GM21526 (cell line): Measurements from ENCODE around the gene HGS.
A peak's percentile ranks its signal among the peaks of the same experiment; 100 is the strongest.

Source experiments
- ATAC-seq: cut with Tn5 transposase; IDR thresholded peaks from one replicate; pipeline ENCODE4 v1.9.1; 2021; ENCODE audit warnings: moderate library complexity; ENCODE audit not compliant: unreplicated experiment, low FRiP score

HGS gene, protein sequence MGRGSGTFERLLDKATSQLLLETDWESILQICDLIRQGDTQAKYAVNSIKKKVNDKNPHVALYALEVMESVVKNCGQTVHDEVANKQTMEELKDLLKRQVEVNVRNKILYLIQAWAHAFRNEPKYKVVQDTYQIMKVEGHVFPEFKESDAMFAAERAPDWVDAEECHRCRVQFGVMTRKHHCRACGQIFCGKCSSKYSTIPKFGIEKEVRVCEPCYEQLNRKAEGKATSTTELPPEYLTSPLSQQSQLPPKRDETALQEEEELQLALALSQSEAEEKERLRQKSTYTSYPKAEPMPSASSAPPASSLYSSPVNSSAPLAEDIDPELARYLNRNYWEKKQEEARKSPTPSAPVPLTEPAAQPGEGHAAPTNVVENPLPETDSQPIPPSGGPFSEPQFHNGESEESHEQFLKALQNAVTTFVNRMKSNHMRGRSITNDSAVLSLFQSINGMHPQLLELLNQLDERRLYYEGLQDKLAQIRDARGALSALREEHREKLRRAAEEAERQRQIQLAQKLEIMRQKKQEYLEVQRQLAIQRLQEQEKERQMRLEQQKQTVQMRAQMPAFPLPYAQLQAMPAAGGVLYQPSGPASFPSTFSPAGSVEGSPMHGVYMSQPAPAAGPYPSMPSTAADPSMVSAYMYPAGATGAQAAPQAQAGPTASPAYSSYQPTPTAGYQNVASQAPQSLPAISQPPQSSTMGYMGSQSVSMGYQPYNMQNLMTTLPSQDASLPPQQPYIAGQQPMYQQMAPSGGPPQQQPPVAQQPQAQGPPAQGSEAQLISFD

DNA sequence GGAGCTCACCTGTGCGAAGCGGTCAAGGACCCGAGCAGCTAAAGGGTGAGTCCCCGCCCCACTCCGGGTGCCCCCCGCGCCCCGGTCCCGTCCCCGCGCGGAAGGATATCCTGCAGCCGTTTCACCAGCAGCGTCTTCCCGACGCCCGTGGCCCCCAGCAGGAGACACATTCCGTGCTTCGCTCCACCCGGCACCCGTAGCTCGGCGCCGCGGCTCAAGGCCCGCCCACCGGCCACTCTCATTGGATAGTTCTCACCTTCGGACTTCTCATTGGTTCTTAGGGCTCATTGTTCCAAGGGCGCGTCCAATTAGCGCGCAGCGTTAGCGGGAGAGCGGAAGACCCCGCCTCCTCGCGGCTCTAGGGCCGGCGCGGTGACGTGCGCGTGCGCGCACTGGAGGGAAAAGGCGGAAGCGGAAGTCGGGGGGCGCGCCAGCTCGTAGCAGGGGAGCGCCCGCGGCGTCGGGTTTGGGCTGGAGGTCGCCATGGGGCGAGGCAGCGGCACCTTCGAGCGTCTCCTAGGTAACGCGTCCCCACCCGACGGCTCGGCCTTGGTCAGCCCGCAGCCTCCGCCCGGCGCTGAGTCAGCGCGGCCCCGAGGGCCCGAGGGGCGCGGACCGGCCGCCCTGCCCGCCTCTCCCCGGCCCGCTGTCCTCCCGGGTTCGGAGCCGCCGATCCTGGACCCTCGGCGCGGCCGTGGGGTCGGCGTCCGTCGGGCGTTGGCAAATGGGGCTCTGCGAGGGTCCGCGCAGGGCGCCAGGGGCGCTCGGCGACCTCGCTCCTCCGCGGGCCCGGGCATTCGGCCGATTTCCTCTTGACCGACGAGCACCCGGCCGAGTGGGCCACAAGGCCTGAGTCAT lies at the start of gene HGS, which contains the start of gene ARL16:
HGS (plus strand) TSS at position 428 of the 858 bp plus-strand sequence; CDS start at position 484, 56 bp downstream.
ARL16 (minus strand) TSS at position 214 of the 858 bp plus-strand sequence; CDS start at position 170, 44 bp downstream.
- peak; percentile 86 for ATAC-seq

DNA sequence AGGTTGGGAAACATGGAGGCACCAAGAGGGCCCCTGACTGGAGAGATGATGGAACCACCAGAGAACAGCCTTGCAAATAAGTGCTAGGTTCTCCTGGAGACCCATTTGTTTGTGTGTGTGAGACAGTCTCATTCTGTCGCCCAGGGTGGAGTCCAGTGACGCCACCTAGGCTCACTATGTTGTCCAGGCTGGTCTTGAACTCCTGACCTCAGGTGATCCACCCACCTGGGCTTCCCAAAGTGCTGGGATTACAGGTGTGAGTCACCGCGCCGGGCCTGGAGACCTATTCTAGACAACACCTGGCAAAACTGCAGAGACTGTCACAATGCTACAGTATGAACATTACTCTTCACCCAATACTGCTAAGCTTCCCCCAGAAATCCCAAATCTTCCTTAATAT lies 48.4 kb upstream of the HGS start:
- ATAC-seq = no peak

DNA sequence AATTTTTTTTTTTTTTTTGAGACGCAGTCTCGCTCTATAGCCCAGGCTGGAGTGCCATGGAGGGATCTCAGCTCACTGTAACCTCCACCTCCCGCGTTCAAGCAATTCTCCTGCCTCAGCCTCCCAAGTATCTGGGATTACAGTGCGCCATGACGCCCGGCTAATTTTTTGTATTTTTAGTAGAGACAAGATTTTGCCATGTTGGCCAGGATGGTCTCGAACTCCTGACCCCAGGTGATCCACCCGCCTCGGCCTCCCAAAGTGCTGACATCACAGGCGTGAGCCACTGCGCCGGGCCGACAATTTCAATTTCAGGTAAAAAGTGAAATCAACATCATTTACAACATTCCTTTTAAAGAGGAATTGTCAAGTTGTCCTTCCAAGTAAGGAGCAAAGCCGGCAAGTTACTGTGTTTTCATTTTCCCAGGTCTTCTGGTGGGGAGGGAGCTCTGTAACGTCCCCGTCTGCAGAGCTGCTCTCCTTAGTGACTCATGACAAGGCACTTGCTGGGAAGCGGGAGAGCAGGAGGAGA lies 47.8 kb upstream of the HGS start:
- ATAC-seq = peak; percentile 12

DNA sequence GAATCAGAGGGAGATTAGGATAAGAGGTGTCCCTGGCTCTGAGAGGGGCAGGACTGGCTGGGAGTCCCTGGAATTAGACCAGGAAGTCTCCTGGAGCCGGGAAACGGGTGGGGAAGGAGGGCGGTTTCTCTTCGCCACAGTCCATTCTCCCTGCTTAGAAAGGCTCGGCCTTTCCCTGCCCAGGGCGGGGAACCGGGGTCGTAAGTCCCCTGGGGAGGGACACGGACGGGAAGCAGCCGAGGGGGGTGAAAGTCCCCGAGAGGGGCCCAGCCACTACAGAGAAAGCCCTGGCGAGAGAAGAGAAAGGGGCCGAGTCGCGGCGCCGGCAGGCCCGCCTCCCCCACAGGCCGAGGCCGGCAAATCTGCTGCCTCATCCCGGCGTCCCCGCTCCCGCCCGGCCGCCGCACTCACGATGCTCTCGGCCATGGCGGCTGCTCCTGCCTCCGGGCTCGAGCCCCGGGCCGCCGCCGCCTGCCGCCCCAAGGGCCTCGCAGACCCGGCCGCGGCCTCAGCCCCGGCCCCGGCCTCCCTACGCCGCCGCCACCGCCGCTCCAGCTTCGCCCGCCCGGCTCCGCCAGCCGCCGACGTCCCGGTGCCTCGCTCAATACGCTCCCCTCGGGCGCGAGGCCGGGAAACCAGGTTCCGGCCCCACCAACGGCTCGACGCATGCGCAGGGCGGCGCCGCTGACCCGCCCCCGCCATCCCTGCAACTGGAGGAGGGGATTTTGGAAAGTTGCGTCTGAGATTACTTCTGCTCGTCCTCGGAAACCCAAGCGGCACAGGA lies 47.1 kb upstream of the HGS start, which contains the start of the genes NPLOC4 and TSPAN10:
NPLOC4 (minus strand) TSS at position 608 of the 784 bp plus-strand sequence; CDS start at position 426, 182 bp downstream.
TSPAN10 (plus strand) TSS at position 692 of the 784 bp plus-strand sequence. CDS start 5,217 bp downstream, outside the sequence.
- ATAC-seq = peak; percentile 67

DNA sequence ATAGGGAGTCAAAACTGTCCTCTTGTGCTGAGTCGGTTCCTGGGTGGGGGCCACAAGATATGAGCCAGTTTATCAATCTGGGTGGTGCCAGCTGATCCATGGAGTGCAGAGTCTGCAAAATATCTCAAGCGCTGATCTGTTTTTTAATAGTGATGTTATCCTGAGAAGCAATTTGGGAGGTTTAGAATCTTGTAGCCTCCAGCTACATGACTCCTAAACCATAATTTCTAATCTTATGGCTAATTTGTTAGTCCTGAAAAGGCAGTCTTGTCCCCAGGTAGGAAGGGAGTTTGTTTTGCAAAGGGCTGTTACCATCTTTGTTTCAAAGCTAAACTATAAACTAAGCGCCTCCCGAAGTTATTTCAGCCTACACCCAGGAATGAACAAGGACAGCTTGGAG lies 45.1 kb upstream of the HGS start:
- no peak for ATAC-seq

DNA sequence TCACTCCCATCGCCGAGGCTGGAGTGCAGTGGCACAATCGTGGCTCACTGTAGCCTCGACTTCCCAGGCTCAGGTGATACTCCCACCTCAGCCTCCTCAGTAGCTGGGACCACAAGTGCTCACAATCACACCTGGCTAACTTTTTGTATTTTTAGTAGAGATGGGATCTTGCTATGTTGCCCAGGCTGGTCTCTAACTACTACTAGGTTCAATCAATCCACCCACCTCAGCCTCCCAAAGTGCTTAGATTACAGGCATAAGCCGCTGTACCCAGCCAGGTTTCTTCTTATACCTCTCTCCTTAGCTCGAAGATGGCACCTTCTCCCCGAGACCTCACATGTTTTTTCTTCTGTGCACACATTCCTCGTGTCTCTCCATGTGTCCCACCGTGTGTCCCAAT lies 43.8 kb upstream of the HGS start:
- ATAC-seq = no peak

DNA sequence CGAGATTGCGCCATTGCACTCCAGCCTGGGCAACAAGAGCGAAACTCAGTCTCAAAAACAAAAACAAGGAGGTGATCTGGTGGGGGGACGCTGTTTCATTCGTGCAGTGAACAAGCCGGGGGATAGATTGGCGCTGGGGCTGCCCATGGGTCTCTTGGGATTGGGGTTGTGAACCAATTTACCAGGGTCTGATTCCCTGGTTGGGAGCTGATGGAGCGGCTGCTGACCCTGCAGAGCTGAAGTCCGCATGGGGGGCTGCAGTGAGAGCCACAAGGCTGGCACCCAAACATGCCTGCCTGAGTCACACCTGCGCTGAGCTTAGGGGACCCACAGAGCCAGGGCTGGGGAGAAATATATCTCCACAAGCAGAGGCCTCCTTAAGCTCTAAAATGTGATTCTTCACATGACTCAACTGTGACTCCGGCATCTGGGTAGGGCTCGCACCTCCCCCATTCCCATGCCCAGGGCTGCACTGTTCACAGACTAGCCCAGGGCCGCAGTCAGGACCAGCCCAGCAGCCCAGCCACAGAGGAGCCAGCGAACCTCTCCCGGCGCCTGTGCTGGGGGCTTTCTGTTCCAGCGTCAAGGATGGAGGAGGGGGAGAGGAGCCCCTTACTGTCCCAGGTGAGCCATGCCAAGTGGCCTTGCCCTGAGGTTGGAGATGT lies 41.9 kb upstream of the HGS start:
- no peak for ATAC-seq

DNA sequence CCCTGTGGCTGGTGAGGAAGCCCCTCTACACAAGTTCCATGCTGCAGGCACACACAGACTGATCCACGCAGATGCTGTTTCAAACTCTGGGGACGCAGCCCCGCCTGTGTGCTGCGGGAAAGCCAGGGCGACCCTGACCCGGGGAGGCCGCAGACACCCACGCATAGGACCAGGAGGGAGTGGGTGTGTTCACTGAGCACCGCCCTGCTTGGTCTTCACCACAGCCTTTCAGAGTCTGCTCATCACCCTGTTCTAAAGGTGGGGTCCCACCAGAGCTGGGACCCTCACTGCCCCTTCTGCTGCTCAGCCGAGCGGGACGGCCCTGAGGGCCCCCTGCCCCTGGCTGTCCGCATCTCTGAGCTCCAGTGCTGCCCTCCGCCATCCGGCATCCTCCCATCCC lies 39.3 kb upstream of the HGS start:
- ATAC-seq = no peak

DNA sequence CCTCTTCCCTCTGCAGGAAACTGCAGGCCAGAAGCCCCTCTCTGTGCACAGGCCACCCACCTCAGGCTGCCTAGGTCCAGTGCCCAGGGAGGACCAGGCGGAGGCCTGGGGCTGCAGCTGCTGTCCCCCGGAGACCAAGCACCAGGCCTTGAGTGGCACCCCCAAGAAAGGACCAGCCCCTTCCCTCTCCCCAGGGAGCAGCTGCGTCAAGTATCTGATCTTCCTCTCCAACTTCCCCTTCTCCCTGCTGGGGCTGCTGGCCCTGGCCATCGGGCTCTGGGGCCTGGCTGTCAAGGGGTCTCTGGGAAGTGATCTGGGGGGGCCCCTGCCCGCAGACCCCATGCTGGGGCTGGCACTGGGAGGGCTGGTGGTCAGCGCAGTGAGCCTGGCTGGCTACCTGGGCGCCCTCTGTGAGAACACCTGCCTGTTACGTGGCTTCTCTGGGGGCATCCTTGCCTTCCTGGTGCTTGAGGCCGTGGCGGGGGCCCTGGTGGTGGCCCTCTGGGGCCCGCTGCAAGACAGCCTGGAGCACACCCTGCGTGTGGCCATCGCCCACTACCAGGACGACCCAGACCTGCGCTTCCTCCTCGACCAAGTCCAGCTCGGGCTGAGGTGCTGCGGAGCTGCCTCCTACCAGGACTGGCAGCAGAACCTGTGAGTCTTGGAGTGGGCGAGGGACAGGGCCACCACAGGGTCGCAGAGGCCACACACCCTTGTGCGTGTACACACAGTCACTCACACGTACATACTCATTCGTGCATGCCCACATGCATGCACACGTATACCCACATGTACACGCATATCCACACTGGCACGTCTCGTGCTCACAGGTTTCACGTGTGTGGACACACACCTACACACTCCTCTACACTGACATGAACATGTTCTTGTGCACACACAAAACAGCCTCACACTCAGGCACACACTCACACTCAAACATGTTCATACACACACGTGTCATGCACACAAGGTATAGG lies 38.5 kb upstream of the HGS start:
- no peak for ATAC-seq

DNA sequence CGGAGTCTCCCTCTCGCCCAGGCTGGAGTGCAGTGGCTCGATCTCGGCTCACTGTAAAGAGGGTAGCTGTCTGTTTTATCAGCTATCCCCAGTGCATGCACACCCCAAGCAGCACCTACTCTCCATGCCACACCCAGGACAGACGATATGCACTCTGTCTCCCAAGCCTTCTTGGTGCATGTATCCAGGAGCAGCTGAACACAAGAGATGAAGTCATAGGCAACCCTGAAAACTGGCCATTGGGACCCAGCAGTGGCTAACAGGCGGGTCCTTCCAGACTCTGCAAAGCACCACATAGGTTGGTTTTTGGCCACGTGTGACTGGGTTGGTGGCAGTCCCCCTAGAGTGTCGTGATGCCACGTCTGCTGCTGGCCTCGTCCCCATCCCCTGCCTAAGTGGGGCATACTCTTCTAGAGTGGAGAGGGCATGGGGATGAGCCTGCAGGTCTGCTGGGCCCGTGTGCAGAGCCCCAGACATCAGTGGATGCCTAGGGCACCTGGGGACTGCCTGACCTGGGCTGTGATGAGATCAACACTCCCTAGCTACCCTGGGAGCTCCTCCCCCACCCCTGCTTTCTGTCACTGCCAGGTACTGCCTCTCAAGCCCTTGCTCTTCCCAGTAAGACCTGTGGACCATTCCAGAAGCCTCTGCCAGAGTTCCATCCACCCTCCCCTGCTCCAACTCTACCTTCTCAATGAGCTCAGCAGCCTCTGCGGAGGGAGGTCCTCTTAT lies 36.8 kb upstream of the HGS start:
- no peak for ATAC-seq

DNA sequence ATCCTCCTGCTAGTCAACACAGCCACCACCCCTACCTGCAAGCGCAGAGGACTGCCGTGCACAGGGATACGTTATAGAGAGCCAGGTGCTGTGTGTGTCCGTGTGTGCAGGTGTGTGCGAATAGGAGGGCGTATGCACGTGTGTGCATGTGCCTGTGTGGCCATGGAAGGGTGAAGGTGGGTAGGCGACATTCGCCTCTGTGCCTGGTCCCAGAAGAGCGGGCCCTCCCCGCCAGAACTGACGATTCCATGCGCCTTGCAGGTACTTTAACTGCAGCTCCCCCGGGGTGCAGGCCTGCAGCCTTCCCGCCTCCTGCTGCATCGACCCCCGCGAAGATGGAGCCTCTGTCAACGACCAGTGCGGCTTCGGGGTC lies 36.2 kb upstream of the HGS start:
- no peak for ATAC-seq

DNA sequence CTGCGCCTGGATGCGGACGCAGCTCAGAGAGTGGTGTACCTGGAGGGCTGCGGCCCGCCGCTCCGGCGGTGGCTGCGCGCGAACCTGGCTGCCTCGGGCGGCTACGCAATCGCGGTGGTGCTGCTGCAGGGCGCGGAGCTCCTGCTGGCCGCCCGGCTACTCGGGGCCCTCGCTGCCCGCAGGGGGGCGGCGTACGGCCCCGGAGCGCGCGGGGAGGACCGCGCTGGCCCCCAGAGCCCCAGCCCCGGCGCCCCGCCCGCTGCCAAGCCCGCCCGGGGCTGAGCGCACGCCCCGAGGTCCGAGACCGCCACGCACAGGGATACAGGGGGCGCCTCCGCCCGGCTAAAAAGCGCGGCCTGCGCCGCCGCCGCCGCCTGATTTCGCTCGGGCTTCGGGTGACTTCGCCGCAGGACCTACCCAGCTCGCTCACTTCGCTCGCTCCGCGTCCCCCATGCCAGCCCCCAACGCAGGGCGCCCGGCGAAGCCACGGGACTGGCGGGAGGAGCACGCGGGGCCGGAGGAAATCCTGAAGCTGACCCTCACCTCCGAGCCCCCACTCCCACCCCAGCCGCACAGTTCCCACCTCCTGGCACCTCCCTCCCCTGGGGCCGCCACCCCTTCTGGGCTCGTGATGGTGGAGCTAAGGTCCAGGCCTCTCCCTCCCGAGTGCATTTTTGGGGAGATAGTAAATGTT lies 35.7 kb upstream of the HGS start:
- ATAC-seq = no peak

DNA sequence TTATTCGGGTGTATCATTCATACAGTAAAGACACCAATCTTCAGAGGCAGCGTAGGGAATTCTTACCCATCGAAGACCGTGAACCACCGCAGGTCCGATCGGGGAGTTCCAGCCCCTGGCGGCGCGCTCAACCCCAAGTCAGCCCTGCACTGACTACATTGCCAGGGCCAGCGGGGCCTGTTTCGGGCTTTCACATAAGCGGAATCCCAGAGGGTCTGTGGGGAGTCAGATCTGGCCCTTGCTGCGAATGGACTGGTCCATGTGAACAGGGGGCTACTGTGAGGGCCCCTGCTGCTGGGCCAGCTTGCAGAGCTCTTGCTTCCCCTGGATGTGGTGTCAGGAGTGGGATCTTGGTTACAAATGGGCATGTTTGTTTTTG lies 35.1 kb upstream of the HGS start:
- ATAC-seq = no peak

DNA sequence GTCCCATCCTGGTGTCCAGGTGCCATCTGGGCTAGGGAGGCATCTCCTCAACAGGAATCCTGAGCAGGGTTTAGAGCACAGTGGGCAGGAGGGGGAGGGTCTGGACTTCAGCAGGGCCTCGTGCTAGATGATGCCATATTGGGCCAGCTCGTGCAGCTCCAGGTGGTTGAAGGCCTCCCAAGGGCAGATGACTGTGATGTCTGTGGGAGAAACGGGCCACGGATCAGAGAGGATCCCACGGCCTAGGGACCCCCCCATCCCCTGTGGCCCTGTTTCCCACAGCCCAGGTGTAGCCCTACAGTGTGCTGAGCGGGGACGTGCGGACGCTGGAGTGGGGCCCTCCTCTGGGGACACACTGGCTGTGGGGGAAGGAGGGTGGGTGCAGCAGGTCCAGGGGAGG lies 32.9 kb upstream of the HGS start:
- ATAC-seq = no peak

DNA sequence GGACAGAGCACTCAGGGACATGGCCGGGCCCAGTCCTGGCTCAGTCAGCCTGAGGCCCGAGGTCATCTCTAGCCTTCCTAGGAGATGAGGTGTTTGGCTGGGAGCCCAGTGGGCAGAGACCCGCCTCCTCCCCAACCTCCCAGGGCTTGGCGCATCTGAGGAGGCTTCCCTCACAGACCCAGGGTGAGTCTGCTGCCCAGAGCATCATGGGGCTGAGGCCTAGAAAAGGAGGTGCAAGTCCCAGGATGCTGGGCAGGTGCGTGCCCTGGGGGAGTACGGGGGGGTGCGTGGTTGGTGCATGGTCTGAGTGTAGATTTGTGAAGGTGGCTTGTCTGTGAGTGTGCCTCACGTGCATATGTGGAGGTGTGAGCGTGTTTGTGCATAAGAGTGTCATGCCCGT lies 32.1 kb upstream of the HGS start:
- ATAC-seq = no peak

DNA sequence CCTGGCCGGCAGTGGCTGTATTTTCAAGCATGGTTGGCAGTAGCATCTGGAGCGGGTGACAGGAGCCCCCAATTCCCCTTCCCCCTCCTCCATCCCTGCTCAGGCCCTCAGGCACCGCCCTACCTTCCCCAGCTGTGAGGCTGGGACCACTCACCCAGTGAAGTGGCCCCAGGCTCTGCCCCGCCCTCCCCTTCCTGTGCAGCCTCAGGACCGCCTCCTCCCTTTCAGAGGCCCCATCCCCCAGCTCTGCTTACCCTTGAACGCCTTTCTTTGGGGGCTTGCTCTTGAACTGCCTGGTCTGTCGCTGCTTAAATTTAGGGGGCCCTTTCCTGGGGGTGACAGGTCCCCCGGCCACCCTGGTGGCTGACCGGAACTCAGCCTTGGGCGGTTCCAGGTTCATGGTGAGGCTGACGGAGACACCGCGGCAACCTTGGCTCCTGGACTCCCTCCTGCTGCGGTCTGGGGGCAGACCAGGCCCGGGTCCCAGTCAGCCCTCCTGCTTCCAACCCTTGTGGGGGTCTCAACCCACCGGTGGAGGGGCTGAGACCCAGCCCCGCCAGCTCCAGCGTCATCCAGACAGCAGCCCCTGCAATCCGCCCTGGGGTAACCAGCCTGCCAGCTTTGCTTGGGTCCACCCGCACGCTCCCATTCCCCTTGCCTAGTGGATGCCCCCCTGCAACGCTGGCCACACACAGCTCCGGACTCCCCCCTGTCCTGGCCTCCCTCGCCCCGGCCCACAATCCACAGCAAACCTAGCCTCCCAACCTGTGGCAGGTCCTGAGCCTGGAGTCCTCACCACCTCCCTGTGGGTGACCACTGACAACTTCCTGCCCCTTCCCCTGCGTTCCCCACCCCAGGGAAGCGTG lies 30.7 kb upstream of the HGS start:
- ATAC-seq = no peak
